Measurements from ENCODE around the gene MORN1. TPM values are rescaled to one million over a fixed set of nuclear protein-coding genes. Genes with fewer than 3 reads are reported as not detected.

MORN1 gene
- total RNA-seq, 4 donors from 2014 or later, result 5.7 to 9.7 (median 7.1) TPM

GRCh38 chr1:2323451-2323974 lies 67.8 kb downstream of the MORN1 start:
- no peak for DNase-seq (ENCODE audit: low spot score in 2 of 2)
- intact Hi-C loops (cut with DNase I; ENCODE audit: low total_unique reads), result no loop called here
- 92 to 93% methylated on average over 16 of the region's 16 CpGs for WGBS, 2 donors
- H3K4me3 ChIP-seq (ENCODE audit: low read depth, poor library complexity, severe bottlenecking), result no peak overlapping the region
- no peak for TF ChIP-seq POLR2A (IDR thresholded peaks at IDR 0.05)
- no peak for TF ChIP-seq CTCF (IDR thresholded peaks at IDR 0.05)

- TF ChIP-seq CTCF (IDR thresholded peaks at IDR 0.05) (no peak), POLR2A (IDR thresholded peaks at IDR 0.05) (no peak)
- WGBS, 2 donors, result 46 to 47% methylated on average over 21 to 36 of the region's 41 CpGs
- DNase-seq (ENCODE audit: low spot score in 2 of 2), result no peak
- intact Hi-C loops (cut with DNase I; ENCODE audit: low total_unique reads), result no loop called here
- H3K4me3 ChIP-seq (ENCODE audit: low read depth, poor library complexity, severe bottlenecking), result no peak overlapping the region
These were observed 68.7 kb downstream of the MORN1 start for GRCh38 chr1:2322581-2323211.

GRCh38 chr1:2322065-2322571 lies 69.2 kb downstream of the MORN1 start:
- intact Hi-C loops (cut with DNase I; ENCODE audit: low total_unique reads), result no loop called here
- 2 to 7% methylated on average over 22 to 30 of the region's 30 CpGs for WGBS, 2 donors
- DNase-seq (ENCODE audit: low spot score in 2 of 2), result peak in 1 of 2 donors; percentile 93
- H3K4me3 ChIP-seq (ENCODE audit: low read depth, poor library complexity, severe bottlenecking), result no peak overlapping the region
- TF ChIP-seq POLR2A (IDR thresholded peaks at IDR 0.05) (no peak), CTCF (IDR thresholded peaks at IDR 0.05) (no peak)

- intact Hi-C loops (cut with DNase I; ENCODE audit: low total_unique reads), result no loop called here
- 31 to 46% methylated on average over 28 to 38 of the region's 41 CpGs for whole genome bisulfite sequencing, 2 donors
- H3K4me3 ChIP-seq (ENCODE audit: low read depth, poor library complexity, severe bottlenecking), result no peak overlapping the region
- no peak for DNase-seq (ENCODE audit: low spot score in 2 of 2)
- TF ChIP-seq POLR2A (IDR thresholded peaks at IDR 0.05), result no peak
- no peak for TF ChIP-seq CTCF (IDR thresholded peaks at IDR 0.05)
These were observed 70.3 kb downstream of the MORN1 start for GRCh38 chr1:2320760-2321667.

- DNase-seq (ENCODE audit: low spot score in 2 of 2), result peak in 1 of 2 donors; percentile 88
- intact Hi-C loops (cut with DNase I; ENCODE audit: low total_unique reads), result no loop called here
- no peak for TF ChIP-seq CTCF (IDR thresholded peaks at IDR 0.05)
- TF ChIP-seq POLR2A (IDR thresholded peaks at IDR 0.05), result no peak
- no peak overlapping the region for H3K4me3 ChIP-seq (ENCODE audit: low read depth, poor library complexity, severe bottlenecking)
- WGBS, 2 donors, result 42 to 77% methylated on average over 9 to 13 of the region's 15 CpGs
These were observed 71.3 kb downstream of the MORN1 start for GRCh38 chr1:2320006-2320405.
